AG09319 (cell line): ENCODE results near the gene AGPS.
"Not testable (repeated sequence)": the region's sequence is repeated elsewhere in the genome, so short reads cannot be mapped to it uniquely, and the experiment has no call there.

Experiments
- DNase-seq: peaks from one replicate; pipeline ENCODE4 v3.0.0-alpha.2; 2010; ENCODE audit warnings: low read depth; ENCODE audit errors: extremely low read depth
- TF ChIP-seq, protein P1 (sequence below): IDR thresholded peaks from 2 replicates; pipeline ENCODE4 v1.5.1; 2011; ENCODE audit warnings: low read depth, mild to moderate bottlenecking, inconsistent platforms, low read length, moderate library complexity

The AGPS gene

DNA sequence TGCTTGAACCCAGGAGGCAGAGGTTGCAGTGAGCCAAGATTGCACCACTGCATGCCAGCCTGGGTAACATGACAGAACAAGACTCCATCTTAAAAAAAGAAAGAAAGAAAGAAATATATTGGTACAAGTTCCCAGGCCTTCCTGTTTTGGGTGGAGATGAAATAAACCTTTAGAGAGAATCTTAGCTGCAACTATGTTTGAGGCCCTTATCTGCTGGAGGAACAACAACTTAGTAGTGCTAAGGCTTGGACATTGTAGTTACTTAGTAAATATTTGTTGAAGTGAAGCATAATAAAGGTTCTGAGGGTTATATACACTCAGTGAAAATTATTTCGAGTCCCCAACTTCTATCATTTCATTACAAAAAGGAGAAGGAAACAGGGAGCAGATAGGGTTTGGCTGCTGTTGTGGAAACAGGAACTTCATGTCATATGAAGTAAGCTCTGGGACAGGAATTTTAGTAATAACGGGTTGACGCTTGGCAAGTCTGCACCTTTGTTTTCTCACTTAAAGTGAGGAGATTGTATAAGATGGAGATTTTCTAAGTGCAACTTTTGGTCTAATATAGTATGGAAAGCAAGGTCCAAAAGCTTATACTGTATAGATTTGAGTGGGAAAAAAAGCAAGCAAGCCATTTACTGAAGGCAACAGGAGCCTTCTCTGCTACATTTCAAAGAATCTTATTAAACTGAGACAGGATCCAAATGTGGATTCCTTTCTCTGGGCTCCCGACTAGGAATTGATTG lies 40.0 kb upstream of the AGPS start:
- TF ChIP-seq, protein P1, sequence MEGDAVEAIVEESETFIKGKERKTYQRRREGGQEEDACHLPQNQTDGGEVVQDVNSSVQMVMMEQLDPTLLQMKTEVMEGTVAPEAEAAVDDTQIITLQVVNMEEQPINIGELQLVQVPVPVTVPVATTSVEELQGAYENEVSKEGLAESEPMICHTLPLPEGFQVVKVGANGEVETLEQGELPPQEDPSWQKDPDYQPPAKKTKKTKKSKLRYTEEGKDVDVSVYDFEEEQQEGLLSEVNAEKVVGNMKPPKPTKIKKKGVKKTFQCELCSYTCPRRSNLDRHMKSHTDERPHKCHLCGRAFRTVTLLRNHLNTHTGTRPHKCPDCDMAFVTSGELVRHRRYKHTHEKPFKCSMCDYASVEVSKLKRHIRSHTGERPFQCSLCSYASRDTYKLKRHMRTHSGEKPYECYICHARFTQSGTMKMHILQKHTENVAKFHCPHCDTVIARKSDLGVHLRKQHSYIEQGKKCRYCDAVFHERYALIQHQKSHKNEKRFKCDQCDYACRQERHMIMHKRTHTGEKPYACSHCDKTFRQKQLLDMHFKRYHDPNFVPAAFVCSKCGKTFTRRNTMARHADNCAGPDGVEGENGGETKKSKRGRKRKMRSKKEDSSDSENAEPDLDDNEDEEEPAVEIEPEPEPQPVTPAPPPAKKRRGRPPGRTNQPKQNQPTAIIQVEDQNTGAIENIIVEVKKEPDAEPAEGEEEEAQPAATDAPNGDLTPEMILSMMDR = no peak
- no peak for DNase-seq

DNA sequence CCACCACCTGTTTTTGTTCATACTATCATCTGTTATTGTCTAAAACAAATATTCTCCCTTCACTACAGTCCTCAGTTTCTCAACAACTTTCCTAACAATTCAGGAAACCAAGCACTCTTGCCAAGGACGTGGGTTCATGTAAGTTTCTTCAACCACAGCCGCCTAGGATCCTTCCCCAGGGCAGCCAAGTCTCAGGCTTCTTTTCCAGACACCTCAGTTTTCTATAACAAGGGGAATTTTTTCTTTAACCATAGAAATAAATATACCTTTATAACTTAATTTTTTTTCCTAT lies 39.4 kb upstream of the AGPS start:
- TF ChIP-seq, protein P1 = no peak
- DNase-seq = peak; percentile 76

DNA sequence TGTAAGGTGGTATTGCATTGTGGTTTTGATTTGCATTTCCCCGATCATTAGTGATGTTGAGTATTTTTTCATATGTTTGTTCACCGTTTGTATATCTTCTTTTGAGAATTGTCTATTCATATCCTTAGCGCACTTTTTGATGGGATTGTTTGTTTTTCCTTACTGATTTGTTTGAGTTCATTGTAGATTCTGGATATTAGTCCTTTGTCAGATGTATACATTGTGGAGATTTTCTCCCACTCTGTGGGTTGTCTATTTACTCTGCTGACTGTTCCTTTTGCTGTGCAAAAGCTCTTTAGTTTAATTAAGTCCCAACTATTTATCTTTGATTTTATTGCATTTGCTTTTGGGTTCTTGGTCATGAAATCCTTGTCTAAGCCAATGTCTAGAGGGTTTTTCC lies 38.0 kb upstream of the AGPS start:
- DNase-seq = not testable (repeated sequence)

DNA sequence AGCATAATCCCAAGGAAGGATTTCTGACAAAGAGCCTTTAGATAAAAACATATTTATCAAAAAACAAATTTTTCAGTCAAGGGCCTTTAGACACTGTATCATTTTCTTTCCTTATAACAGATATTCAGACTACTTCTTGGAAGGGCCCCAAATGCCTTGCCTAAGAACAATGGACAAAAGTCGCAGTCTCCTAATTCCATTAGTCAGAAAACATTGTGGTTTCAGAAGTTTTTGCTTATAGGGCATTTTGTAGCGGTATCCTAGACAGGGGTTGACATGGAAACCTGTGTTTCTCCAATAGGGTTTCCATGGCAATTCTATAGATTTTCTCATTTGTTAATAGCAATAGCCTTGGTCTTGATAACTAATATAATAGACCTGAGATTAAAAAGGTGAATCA lies 36.7 kb upstream of the AGPS start:
- no peak for DNase-seq
- TF ChIP-seq, protein P1 = no peak

DNA sequence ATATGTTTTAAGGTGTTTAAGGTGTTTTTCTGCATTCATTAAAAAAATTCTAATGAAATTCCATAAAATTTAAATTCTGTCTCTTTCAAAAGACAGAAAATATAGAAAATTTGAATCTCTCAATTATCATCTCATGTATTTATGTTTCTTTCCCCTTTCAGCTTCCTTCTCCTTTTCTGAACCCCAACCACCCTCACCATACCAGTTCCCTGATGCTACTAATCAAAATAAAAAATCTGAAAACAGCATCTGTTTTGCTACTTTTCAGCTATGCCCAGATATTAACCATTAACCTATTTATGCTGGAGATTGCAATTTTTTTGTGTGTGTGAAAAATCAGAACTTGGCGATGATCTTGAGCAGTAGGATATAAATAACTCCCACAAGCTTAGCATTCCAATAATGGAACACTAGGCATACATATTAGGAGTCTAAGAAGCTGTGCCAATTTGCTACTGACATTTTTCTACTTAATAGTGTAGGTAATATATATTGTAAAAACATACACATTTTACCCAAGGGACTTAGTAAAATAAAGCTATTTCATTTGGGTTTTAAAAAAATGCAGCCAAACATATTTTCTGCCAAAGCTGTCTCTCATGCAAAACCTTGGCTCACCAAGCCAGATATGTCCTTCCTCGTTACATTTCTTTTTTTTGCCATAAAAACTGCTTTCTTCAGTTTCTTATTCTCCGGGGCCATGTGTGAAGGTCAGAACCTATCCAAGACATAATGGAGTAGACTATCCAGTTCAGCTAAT lies 32.6 kb upstream of the AGPS start:
- TF ChIP-seq, protein P1 = no peak
- DNase-seq = no peak

DNA sequence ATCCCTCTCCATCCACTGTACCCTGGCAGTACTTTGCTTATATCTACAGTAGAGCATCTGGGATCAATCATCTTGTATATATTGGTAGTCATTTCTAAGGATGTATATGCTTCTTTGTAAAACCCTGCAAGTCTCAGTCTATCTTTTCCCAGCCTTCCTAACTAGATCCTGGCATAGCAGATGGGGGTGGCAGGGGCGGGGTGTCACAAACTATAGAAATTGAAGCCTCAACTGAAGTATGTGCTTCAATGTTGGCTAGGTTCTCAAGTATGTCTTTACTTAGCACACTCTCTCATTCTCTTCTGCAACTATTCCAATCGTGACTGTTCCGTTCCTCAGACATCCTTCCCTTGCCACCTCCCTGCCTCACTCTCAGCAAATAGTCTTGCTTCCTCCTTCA lies 30.1 kb upstream of the AGPS start:
- TF ChIP-seq, protein P1 = no peak
- DNase-seq = no peak

DNA sequence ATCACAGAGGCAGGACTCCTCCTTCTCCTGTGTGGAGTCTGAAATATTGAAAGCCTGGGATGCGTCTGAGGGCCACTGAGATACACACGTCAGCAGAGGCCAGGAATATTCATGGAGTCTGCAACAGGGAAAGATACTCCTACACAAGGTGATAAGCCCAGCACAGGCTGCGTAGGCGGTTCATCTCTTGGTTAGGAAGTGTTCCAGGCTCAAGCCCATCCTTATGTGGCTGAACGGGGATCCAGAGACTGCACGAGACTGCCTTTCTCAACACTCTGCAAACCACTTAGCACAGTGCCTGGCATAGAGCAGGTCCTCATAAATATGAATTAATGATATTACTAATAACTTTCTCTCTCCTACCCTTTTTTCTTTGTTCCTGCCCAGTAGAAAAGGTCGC lies 29.2 kb upstream of the AGPS start:
- no peak for DNase-seq
- TF ChIP-seq, protein P1 = no peak

DNA sequence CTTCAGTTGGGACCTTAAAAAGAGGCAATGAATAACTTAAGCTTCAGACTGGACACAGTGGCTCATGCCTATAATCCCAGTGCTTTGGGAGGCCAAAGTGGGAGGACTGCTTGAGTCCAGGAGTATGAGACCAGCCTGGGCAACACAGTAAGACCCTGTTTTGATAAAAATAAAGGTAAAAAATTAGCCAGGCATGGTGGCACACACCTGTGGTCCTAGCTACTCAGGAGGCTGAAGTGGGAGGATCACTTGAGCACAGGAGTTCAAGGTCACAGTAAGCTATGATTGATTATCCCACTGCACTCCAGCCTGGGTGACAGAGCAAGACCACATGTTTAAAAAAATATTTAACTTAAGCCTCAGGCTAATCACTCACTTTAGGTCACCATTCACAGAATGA lies 26.8 kb upstream of the AGPS start:
- DNase-seq = not testable (repeated sequence)

DNA sequence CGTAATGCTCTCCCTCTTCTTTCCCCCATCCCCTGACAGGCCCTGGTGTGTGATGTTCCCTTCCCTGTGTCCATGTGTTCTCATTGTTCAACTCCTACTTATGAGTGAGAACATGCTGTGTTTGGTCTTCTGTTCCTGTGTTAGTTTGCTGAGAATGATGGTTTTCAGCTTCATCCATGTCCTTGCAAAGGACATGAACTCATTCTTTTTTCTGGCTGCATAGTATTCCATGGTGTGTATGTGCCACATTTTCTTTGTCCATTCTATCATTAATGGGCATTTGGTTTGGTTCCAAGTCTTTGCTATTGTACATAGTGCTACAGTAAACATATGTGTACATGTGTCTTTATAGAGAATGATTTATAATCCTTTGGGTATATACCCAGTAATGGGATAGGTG lies 24.6 kb upstream of the AGPS start:
- DNase-seq = not testable (repeated sequence)
